Central memory CD4-positive, alpha-beta T cell (primary cell): ENCODE data around the gene CACNA1F.
A peak's percentile ranks its signal among the peaks of the same experiment; 100 is the strongest.
"Not testable (repeated sequence)": the region's sequence is repeated elsewhere in the genome, so short reads cannot be mapped to it uniquely, and the experiment has no call there.

Experiments used
- DNase-seq: peaks from one replicate; pipeline ENCODE4 v3.0.0; 2022

Gene CACNA1F

DNA sequence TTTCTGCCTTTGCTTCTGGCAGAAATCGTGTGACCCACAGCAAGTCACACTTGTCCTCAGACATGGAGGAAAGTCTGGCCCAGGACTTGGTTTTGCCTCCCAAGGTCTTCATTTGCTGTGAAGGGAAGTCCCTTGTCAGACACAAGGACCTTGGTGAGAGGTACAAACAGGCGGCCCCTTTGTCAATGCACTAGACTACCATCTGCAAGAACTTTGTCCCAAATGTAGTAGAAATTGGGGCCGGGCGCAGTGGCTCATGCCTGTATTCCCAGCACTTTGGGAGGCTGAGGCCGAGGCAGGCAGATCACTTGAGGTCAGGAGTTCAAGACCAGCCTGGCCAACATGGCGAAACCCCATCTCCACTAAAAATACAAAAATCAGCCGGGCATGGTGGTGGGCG lies 59.6 kb downstream of the CACNA1F start:
- DNase-seq = not testable (repeated sequence)

DNA sequence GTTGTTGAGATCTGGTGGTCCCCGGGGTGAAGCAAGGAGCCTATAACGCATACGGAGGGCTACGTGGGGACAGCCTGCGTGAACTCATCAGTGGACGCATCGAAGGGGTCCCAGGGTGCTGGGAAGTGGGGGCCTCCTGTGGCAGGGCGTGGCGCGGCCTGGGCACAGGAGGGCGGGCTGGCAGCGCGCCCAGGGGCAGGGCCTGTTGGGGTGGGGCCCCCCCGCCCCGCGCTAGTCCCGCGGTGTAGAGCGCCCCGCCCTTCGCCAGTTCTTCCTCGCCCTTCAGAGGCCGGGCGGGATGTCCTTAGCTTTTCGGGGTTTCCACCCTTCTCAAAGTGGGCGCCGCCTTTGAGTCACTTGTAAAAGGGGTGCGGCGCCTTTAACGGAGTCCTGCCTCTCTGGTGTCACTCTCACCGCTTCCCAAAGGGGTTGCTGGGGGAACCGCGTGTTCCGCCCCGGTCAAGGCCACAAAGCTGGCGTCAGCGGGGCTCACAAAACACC lies 60.8 kb downstream of the CACNA1F start:
- DNase-seq = peak; percentile 53

DNA sequence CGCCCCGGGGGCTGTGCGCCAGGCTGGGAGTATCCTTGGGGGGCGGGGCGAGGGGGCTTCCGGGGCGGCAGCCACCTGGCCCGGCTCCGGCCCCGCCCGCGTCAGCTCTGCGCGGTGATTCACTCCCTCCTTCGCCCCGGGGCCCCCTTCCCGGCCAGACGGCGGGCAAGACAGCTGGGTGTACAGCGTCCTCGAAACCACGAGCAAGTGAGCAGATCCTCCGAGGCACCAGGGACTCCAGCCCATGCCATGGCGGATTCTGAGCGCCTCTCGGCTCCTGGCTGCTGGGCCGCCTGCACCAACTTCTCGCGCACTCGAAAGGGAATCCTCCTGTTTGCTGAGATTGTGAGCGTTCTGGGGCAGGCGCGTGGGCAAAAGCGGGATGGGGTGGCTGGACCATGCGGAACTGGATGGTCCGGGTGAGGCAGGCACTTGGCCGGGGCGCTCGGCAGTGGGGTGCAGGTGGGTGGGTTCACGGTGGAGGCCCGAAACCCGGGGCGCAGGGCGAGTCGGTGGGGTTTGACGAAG lies 61.3 kb downstream of the CACNA1F start, which contains the start of gene PLP2:
Gene PLP2 (plus strand): TSS at position 147 of the 528 bp plus-strand sequence. CDS start 103 bp downstream, at position 250.
- peak; percentile 43 for DNase-seq

DNA sequence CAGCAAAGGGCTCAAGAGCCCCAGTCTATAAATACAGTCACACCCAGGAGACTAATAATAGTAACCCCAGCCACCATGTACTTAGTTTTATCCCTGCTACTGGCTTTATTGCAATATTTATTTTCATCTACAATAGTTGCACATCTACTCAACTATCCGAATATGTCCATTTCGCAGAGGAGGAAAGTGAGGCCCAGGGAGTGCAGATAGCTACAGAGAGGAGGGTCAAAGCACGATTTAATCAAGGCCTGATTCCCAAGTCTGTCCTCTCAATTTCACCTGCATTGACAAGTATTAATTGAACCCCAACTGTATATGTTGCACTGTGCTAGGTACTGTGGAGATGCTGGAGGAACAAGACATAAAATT lies 65.4 kb downstream of the CACNA1F start:
- no peak for DNase-seq

DNA sequence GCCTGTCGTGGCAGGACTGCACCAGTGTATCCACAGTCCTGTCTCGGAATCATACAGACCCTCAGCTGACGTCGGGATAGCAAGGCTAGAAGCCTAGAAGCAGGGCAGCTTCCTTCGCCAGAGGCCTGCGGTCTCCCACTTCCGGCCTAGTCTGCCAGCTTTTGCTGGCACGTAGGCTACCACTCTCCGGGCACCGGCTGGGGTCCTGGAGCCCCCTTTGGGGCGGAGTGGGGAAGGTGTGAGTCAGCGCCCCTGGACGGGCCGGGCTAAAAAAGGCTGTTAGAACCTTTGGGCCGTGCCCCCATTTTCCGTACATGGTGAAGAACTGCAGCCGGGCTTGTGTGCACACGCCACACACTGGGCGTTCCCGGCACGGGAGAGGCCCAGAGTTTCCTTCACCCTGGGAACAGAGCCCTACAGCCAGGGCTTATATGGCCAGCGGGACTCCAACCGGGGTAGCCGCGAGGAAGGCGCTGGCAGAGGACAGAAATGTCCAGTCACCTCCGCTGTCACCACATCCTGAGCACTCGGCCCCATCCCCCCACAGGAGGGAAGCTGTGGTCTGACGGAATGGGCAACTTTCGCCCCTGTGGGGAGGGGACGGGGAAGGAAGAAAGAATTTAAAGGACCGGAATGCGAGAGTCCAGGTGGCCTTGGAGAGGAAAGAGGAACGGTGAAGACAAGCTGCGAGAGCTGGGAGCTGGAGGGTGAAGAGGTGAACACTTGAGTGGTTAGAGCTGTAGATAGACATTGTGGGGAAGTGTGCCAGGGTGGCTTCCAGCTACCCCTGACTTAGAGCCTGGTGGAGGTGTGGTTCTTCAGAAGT lies 66.0 kb downstream of the CACNA1F start:
- DNase-seq = peak; percentile 64

DNA sequence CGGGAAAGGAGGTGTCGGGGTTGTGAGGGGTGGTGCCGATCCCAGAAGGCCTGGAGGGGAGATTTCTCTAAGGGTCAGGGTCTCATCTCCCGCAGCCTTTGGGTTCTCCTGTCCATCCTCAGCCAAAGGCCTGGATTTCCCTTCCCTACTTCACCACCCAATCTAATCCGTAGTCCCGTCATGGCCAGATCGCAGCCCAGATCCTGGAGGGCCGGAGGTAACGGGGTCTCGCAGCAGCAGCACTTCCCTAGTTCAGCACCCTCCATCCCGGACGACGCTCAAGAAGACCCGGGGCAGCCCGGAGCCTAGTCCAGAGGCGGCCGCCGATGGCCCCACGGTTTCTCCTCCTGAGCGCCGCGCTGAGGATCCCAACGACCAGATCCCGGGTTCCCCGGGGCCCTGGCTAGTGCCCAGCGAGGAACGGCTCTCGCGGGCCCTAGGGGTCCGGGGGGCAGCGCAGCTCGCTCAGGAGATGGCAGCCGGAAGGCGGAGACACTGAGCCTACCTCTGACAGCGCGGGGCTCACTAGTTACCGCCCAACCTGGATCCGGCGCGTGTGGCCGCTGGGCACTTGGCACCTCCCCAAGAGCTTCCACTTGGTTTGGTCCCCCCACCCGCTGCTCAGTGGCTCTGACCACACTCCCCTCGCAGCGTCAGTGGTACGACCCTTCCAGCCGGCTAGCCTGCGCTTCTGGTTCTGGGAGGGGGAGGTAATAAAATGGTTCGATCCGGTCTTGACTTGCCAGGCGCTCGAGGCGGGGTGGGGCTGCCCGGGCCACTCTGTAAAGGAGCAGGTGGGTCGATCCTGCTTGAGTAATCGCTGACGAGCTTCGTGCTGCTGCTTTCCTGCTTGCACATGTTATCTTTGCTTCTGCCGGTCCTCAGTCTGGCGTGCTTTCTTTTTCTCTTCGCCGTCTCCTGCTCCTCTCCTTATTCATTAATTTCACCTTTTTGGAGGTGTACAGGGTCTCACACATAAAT lies 66.9 kb downstream of the CACNA1F start:
- DNase-seq = peak; percentile 78

DNA sequence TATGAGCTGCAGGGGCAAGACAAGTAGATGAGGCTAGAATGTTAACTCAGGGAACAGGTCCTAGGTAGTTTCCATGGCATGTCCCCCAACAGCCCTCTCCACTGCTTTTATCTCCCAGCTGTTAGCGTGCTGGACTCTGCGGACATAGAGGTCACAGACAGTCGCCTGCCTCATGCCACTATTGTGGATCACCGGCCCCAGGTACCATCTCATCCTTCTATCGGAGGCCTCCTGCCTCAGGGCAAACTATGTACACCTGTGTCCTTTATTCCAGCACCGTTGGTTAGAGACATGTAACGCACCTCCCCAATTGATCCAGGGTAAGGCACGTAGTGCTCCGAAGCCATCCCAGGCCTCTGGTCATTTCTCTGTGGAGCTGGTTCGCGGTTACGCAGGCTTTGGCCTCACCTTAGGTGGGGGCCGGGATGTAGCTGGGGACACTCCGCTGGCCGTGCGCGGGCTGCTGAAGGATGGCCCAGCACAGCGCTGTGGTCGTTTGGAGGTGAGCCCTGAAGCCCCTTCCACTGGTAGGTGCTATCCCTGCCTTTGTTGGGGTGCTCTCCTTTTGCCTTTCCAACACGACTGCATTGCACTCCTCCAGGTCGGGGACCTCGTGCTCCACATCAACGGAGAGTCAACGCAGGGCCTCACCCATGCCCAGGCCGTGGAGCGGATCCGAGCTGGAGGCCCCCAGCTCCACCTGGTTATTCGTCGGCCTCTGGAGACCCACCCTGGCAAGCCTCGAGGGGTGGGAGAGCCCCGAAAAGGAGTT lies 68.4 kb downstream of the CACNA1F start:
- DNase-seq = no peak

DNA sequence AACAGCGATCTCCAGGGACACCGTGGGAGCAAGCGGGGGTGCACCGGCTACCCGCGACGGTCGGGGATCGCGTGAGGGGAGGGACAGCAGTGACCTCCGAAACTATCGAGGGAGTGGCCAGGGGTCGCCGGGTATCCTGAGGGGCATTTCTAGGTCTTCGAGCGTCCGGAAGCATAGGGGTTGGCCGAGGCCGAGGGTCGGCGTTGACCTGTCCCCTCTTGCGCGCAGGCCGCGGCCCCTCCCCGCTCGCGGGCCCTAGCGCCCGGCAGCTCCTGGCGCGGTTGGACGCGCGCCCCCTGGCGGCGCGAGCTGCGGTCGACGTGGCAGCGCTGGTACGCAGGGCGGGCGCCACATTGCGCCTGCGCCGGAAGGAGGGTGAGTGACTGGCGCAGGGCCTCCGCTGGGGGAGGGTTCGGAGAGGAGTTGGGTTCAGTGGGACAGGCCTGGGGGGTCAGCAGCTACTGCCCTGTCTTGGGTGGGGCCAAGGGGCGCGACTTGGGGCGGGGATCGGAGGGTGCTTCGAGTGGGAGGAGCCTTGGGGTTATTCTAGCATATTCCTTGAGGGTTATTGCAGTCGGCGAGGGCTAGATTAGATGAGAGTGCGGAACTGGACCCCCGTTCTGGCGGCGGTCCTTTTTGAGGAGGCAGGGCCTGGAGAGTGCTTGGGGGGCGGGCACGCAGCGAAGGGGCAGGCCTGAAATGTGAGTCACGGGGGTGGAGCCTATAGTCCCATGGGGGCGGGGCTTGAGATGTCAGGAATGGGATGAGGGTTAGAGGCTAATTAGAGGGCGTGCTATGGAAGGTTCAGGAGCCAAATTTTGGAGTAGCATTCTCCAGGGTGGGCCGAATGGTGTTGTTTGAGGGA lies 69.4 kb downstream of the CACNA1F start:
- DNase-seq = peak; percentile 80

DNA sequence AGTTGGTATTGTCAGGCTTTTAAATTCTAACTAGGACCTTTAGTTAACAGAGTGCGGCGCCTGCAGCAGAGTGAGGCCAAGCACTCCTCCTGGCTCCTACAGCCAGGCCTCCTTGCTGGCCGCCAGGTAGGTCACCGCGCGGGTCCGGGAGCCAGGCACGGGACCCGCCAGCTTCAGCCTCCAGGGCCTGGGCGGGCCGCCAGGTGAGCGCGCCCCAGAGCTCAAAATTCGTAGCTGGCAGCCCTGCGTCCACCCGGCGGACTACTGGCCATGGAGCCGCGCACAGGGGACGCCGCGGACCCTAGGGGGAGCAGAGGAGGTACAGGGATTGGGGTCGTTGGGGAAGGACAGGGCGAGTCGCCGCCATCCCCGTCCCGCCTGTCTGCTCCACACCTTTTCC lies 70.5 kb downstream of the CACNA1F start, which contains the start of gene MAGIX:
Gene MAGIX (plus strand): TSS at position 139 of the 400 bp plus-strand sequence. CDS start 132 bp downstream, at position 271.
- DNase-seq = no peak

DNA sequence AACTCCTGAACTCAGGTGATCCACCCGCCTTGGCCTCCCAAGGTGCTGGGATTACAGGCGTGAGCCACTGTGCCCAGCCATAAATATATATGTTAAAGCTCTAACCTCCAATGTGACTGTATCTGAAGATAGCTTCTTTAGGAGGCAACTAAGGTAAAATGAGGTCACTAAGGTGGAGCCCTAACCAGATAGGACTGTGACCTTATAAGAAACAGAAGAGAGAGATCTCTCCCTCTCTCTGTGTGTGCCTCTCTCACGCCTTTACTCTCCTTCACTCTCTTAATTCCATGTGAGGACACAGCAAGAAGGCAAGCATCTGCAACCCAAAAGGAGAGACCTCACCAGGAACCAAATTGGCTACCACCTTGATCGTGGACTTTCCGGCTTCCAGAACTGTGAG lies 71.5 kb downstream of the CACNA1F start:
- no peak for DNase-seq

DNA sequence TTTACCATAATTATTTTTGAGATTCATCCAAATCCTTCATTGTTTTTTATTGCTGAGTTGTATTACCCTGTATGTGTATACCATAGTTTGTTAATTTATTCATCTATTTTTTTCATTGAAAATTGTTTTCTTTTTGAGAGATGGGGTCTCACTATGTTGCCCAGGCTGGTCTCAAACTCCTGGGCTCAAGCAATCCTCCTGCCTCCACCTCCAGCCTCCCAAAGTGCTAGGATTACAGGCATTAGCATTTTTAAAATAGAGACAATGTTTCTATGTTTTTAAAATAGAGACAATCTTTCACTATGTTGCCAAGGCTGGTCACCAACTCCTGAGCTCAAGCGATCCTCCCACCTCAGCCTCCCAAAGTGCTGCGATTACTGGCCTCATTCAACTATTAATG lies 72.2 kb downstream of the CACNA1F start:
- no peak for DNase-seq

DNA sequence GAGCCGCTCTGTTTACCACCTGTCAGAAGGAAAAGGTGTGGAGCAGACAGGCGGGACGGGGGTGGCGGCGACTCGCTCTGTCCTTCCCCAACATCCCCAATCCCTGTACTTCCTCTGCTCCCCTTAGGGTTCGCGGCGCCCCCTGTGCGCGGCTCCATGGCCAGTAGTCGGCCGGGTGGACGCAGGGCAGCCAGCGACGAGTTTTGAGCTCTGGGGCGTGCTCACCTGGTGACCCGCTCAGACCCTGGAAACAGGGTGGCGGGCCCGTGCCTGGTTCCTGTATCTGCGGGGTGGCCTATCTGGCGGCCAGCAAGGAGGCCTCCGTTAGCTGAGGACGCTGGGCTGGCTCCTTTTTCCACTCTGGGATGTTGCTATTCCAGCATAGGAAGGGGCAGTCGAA lies 75.9 kb downstream of the CACNA1F start:
- DNase-seq = no peak

DNA sequence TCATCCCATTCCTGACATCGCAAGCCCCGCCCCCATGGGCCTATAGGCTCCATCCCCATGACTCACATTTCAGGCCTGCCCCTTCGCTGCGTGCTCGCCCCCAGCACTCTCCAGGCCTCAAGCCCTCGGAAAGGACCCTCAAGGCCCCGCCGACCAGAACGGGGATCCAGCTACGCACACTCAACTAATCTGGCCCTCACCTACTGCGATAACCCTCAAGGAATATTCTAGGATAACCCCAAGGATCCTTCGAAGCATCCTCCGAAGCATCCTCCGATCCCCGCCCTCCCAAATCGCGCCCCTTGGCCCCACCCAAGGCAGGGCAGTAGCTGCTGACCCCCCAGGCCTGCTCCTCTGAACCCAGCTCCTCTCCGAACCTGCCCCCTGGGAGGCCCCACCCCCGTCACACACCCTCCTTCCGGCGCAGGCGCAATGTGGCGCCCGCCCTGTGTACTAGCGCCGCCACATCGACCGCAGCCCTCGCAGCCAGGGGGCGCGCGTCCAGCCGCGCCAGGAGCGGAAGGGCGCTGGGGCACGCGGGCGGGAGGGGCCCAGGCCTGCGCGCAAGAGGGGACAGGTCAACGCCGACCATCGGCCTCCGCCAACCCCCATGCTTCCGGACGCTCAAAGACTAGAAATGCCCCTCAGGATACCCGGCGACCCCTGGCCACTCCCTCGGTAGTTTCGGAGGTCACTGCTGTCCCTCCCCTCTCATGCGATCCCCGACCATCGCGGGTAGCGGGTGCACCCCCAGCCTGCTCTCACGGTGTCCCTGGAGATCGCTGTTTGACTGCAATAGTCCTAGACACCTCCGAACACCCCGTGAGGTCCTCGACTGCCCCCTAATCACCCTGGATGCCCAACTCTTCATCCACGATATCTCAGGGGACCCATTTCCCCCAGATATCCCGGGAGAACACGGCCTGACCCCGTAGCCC lies 77.0 kb downstream of the CACNA1F start:
- peak; percentile 82 for DNase-seq

DNA sequence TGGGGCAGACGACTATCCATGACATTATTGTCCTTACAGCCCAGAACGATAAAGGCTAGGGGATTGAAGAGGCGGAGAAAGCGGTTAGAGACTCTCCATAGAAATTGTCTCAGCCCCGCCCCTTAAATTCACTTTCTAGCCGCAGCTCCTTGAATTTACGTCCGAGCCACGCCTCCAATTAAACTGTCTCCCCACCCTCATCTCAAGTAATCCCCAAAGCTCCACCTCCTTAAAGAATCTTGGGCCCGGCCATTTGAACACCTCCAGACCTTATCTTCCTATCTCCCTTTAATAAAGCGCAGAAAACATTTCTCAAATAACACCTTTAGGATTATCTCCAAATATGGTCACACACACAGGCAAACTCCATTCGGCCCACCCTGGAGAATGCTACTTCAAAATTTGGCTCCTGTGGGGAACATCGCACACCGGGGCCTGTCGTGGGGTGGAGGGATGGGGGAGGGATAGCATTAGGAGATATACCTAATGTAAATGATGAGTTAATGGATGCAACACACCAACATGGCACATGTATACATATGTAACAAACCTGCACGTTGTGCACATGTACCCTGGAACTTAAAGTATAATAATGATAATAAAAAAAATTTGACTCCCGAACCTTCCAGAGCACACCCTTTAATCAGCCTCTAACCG lies 77.8 kb downstream of the CACNA1F start:
- DNase-seq = peak; percentile 24
